Mammary epithelial cell (primary cell): Measurements from ENCODE around the gene IL1RAPL2.

Source experiments
- EZH2 ChIP-seq: IDR thresholded peaks from 2 replicates; pipeline ENCODE4 v1.6.1; 2012; ENCODE audit warnings: low read length, inconsistent platforms, borderline replicate concordance
- TF ChIP-seq, protein P1 (sequence below), 2 donors: IDR thresholded peaks in 1 of 2; conservative IDR thresholded peaks in 1 of 2; 2 replicates each; pipeline ENCODE4 v1.5.1; 2011 to 2012; ENCODE audit warnings: inconsistent platforms in 2 of 2, low read length in 2 of 2, mild to moderate bottlenecking in 2 of 2, control low read depth in 1 of 2, low read depth in 1 of 2; ENCODE audit not compliant: insufficient read depth in 1 of 2; ENCODE audit errors: extremely low read depth in 1 of 2

DNA sequence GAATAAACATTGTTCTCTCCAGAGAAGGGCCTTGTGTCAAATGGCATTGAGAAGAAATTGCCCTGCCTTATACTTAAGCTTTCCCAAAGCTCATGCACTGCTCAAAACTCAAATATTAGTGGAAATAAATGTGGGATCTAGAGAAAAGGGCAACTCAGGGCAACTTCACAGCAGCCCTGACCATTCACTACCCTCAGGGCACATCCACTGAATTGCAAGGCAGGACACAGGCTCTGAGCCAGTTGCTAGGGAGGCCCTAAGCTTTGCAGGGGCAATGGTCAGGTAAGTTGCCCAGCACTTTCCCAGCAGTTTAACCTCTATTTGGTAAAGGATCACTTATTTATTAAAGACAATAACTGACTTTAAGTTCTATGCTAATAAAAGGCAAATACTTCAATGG lies 909.8 kb downstream of the IL1RAPL2 start:
- TF ChIP-seq, protein P1, sequence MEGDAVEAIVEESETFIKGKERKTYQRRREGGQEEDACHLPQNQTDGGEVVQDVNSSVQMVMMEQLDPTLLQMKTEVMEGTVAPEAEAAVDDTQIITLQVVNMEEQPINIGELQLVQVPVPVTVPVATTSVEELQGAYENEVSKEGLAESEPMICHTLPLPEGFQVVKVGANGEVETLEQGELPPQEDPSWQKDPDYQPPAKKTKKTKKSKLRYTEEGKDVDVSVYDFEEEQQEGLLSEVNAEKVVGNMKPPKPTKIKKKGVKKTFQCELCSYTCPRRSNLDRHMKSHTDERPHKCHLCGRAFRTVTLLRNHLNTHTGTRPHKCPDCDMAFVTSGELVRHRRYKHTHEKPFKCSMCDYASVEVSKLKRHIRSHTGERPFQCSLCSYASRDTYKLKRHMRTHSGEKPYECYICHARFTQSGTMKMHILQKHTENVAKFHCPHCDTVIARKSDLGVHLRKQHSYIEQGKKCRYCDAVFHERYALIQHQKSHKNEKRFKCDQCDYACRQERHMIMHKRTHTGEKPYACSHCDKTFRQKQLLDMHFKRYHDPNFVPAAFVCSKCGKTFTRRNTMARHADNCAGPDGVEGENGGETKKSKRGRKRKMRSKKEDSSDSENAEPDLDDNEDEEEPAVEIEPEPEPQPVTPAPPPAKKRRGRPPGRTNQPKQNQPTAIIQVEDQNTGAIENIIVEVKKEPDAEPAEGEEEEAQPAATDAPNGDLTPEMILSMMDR (conservative IDR thresholded peaks at IDR 0.05 in 1 of 2, IDR thresholded peaks at IDR 0.05 in 1 of 2; ENCODE audit: extremely low read depth in 1 of 2, insufficient read depth in 1 of 2, low read depth in 1 of 2, low read length in 2 of 2): no peak
- TF ChIP-seq EZH2: no peak
